ENCODE results near the gene LGR5.
"Not testable (repeated sequence)": the region's sequence is repeated elsewhere in the genome, so short reads cannot be mapped to it uniquely, and the experiment has no call there.

DNA sequence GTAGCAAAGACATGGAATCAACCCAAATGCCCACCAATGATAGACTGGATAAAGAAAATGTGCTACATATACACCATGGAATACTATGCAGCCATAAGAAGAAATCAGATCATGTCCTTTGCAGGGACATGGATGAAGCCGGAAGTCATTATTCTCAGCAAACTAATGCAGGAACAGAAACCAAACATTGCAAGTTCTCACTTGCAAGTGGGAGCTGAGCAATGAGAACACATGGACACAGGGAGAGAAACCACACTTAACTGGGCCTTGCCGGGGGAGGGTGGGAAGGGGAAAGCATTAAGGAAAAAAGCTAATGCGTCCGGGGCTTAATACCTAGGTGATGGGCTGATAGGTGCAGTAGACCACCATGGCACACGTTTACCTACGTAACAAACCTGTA is 130.3 kb downstream of the LGR5 start:
- not testable (repeated sequence) for TF ChIP-seq EZH2 (IDR thresholded peaks at IDR 0.05); SRF (IDR thresholded peaks at IDR 0.05; ENCODE audit: low read depth); POLR2A (IDR thresholded peaks at IDR 0.05; ENCODE audit: borderline replicate concordance, extremely low read depth, insufficient read depth, insufficient read length); SIN3A (IDR thresholded peaks at IDR 0.05; ENCODE audit: low read depth)
- TF ChIP-seq, protein P1, sequence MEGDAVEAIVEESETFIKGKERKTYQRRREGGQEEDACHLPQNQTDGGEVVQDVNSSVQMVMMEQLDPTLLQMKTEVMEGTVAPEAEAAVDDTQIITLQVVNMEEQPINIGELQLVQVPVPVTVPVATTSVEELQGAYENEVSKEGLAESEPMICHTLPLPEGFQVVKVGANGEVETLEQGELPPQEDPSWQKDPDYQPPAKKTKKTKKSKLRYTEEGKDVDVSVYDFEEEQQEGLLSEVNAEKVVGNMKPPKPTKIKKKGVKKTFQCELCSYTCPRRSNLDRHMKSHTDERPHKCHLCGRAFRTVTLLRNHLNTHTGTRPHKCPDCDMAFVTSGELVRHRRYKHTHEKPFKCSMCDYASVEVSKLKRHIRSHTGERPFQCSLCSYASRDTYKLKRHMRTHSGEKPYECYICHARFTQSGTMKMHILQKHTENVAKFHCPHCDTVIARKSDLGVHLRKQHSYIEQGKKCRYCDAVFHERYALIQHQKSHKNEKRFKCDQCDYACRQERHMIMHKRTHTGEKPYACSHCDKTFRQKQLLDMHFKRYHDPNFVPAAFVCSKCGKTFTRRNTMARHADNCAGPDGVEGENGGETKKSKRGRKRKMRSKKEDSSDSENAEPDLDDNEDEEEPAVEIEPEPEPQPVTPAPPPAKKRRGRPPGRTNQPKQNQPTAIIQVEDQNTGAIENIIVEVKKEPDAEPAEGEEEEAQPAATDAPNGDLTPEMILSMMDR (IDR thresholded peaks at IDR 0.05 in 2 of 3, conservative IDR thresholded peaks at IDR 0.05 in 1 of 3; ENCODE audit: borderline replicate concordance in 1 of 3, insufficient read depth in 1 of 3, low read depth in 2 of 3, low read length in 2 of 3), result not testable (repeated sequence)
- TF ChIP-seq, protein P2, sequence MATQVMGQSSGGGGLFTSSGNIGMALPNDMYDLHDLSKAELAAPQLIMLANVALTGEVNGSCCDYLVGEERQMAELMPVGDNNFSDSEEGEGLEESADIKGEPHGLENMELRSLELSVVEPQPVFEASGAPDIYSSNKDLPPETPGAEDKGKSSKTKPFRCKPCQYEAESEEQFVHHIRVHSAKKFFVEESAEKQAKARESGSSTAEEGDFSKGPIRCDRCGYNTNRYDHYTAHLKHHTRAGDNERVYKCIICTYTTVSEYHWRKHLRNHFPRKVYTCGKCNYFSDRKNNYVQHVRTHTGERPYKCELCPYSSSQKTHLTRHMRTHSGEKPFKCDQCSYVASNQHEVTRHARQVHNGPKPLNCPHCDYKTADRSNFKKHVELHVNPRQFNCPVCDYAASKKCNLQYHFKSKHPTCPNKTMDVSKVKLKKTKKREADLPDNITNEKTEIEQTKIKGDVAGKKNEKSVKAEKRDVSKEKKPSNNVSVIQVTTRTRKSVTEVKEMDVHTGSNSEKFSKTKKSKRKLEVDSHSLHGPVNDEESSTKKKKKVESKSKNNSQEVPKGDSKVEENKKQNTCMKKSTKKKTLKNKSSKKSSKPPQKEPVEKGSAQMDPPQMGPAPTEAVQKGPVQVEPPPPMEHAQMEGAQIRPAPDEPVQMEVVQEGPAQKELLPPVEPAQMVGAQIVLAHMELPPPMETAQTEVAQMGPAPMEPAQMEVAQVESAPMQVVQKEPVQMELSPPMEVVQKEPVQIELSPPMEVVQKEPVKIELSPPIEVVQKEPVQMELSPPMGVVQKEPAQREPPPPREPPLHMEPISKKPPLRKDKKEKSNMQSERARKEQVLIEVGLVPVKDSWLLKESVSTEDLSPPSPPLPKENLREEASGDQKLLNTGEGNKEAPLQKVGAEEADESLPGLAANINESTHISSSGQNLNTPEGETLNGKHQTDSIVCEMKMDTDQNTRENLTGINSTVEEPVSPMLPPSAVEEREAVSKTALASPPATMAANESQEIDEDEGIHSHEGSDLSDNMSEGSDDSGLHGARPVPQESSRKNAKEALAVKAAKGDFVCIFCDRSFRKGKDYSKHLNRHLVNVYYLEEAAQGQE (IDR thresholded peaks at IDR 0.05; ENCODE audit: low read depth), result not testable (repeated sequence)
- TF ChIP-seq, protein P3, sequence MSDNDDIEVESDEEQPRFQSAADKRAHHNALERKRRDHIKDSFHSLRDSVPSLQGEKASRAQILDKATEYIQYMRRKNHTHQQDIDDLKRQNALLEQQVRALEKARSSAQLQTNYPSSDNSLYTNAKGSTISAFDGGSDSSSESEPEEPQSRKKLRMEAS (IDR thresholded peaks at IDR 0.05), result not testable (repeated sequence)
